Measurements from ENCODE around the gene CCAR1. TPM values are rescaled to one million over a fixed set of nuclear protein-coding genes. Genes with fewer than 3 reads are reported as not detected.

Gene CCAR1, protein sequence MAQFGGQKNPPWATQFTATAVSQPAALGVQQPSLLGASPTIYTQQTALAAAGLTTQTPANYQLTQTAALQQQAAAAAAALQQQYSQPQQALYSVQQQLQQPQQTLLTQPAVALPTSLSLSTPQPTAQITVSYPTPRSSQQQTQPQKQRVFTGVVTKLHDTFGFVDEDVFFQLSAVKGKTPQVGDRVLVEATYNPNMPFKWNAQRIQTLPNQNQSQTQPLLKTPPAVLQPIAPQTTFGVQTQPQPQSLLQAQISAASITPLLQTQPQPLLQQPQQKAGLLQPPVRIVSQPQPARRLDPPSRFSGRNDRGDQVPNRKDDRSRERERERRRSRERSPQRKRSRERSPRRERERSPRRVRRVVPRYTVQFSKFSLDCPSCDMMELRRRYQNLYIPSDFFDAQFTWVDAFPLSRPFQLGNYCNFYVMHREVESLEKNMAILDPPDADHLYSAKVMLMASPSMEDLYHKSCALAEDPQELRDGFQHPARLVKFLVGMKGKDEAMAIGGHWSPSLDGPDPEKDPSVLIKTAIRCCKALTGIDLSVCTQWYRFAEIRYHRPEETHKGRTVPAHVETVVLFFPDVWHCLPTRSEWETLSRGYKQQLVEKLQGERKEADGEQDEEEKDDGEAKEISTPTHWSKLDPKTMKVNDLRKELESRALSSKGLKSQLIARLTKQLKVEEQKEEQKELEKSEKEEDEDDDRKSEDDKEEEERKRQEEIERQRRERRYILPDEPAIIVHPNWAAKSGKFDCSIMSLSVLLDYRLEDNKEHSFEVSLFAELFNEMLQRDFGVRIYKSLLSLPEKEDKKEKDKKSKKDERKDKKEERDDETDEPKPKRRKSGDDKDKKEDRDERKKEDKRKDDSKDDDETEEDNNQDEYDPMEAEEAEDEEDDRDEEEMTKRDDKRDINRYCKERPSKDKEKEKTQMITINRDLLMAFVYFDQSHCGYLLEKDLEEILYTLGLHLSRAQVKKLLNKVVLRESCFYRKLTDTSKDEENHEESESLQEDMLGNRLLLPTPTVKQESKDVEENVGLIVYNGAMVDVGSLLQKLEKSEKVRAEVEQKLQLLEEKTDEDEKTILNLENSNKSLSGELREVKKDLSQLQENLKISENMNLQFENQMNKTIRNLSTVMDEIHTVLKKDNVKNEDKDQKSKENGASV
- 57.2 to 89.9 TPM (median 60.1 TPM) in 5 replicates for total RNA-seq (2022; extraction: Qiagen RNA extraction)

GRCh38 chr10:68720793-68721672, at the start of gene CCAR1:
Gene CCAR1, plus strand, starts transcription at chr10:68721239. Its CDS starts 1,266 bp downstream, at chr10:68722505.

DNA sequence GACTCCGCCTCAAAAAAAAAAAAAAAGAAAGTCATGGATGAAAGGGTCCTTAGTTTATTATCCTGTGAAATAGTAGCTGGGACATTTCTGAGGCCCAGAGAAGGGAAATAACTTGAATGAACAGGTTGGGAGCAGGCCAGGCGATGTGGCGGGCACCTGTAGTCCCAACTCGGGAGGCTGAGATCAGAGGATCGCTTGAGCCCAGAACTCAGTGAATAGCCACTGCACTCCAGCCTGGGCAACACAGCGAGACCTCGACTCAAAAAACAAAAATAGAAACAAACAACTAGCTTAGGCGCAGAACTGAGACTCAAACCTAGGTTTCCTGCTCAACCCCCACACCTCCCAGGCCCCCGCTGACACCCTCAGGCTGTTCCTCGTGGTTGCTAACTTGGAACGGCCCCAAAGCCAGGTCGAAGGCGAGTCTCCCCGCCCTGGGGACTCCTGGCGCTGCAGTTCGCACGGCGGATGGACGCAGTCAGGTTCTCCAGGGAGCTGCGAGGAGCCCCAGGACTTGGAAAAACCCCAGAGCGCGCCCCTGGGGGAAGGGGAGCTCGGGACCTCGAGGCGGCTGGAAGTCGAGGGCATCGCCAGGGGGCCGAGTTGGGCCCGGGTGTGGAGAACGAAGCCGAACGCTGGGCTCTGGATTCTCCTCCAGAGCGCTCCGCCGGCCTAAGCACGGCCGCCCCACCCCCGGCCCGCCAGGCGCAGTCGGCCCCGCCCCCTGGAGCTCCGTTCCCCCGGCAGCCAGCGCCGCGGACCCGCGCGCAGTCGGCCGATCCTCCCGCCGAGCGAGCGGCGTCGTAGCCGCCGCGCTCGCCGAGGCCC, 105.9 kb downstream of the CCAR1 start, which contains the start of gene STOX1:
STOX1 (plus strand) TSS at position 768 of the 828 bp plus-strand sequence. CDS start 93 bp downstream, outside the sequence.

Other genes starting within 250 kb of the CCAR1 start
- gene DNA2, start 249.3 kb upstream of the CCAR1 start, total RNA-seq (2022; extraction: Qiagen RNA extraction), result 7.7 to 11.6 TPM (median 9.7 TPM) in 5 replicates
- gene SLC25A16, start 193.7 kb upstream of the CCAR1 start, total RNA-seq (2022; extraction: Qiagen RNA extraction), result 12.5 to 14.3 TPM (median 13.5 TPM) in 5 replicates
- 0.35 to 0.58 TPM (median 0.53 TPM) in 5 replicates for gene TET1, start 160.9 kb upstream of the CCAR1 start, total RNA-seq (2022; extraction: Qiagen RNA extraction)
- 0.61 to 0.87 TPM (median 0.68 TPM) in 5 replicates for gene STOX1, start 106.3 kb downstream of the CCAR1 start, total RNA-seq (2022; extraction: Qiagen RNA extraction)
- gene DDX50, start 180.1 kb downstream of the CCAR1 start, total RNA-seq (2022; extraction: Qiagen RNA extraction), result 30.7 to 44.6 TPM (median 33.5 TPM) in 5 replicates
- gene DDX21, start 234.9 kb downstream of the CCAR1 start, total RNA-seq (2022; extraction: Qiagen RNA extraction), result 113 to 164 TPM (median 128 TPM) in 5 replicates

Measured in A549 treated with CORT108297 at 1 μM for 4 hours (cell line).